Fibroblast of mammary gland (primary cell): Measurements from ENCODE around the gene STRIP1.
"Not testable (repeated sequence)": the region's sequence is repeated elsewhere in the genome, so short reads cannot be mapped to it uniquely, and the experiment has no call there.

Experiments used
- DNase-seq: peaks from one replicate; pipeline ENCODE4 v3.0.0-alpha.2; 2010; ENCODE audit warnings: low read depth
- H3K4me3 ChIP-seq: 2 replicates; pipeline ENCODE4 v1.5.1; 2011; ENCODE audit warnings: low read depth, mild to moderate bottlenecking, low read length, moderate library complexity; ENCODE audit not compliant: control insufficient read depth
- CTCF ChIP-seq: conservative IDR thresholded peaks from 2 replicates; pipeline ENCODE4 v1.5.1; 2011; ENCODE audit warnings: low read depth, low read length, inconsistent platforms; ENCODE audit not compliant: control insufficient read depth, insufficient read depth

Gene STRIP1

GRCh38 chr1:110021285-110021684, 13.1 kb upstream of the STRIP1 start:
- TF ChIP-seq CTCF = no peak
- H3K4me3 ChIP-seq = no peak overlapping the region
- DNase-seq = no peak

DNA sequence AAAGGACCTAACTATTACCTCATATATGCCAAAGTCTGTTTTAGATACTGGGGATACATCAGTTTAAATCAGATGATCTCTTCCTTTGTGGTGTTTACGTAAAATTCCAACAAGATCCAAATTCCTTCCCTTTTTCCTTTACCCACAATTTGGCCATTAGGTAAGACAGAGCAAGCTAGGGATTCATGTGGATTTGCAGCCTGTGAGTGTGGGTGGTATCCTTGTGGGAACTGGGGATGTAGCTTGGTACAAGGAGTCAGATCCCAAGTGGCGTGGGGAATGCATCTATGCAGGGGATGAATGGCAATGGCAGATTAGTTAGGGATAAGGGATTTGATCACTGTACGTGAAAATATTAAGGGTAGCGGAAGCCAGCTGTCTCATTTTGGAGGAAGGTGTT, 9.8 kb upstream of the STRIP1 start:
- no peak for TF ChIP-seq CTCF
- H3K4me3 ChIP-seq = no peak overlapping the region
- DNase-seq = no peak

DNA sequence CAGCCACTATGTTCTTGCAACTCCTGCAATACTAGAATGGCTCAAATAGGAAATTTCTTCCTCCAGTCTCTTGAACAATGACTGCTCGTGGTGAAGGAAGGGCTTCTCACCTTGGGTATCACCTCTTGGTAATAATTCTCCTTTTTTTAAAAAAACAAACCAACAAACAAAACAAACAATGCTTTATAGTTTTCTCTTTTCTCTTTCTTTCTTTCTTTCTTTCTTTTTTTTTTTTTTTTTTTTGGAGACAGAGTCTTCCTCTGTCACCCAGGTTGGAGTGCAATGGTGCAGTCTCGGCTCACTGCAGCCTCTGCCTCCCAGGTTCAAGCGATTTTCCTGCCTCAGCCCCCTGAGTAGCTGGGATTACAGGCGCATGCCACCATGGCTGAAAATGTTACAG, 3.7 kb upstream of the STRIP1 start:
- not testable (repeated sequence) for DNase-seq, H3K4me3 ChIP-seq

GRCh38 chr1:110032327-110032726, 2.1 kb upstream of the STRIP1 start:
- no peak for DNase-seq
- no peak for TF ChIP-seq CTCF
- H3K4me3 ChIP-seq = no peak overlapping the region

GRCh38 chr1:110033421-110033820, 1.0 kb upstream of the STRIP1 start:
- DNase-seq = no peak
- TF ChIP-seq CTCF = no peak
- H3K4me3 ChIP-seq = no peak overlapping the region

DNA sequence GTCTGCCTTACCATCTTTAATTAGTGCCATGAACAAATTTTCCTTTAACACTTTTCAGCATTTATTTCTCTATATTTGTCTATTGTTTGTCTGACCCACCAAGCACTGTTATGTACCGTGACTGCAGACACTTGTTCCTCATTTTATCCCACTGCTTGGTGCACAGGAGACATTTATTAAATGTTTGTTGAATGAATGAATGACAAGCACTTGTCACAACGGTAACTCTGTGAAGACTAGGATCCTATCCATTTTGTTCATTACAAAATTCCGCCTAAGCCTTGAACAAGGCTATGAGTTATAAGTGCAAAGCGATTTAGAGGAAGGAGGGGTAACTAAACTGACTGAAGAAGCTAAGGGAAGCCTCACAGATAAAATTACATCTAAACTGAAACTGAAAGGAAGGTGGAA, 379 bp upstream of the STRIP1 start:
- H3K4me3 ChIP-seq = peak overlapping the region; percentile 54
- TF ChIP-seq CTCF = no peak
- DNase-seq = no peak

DNA sequence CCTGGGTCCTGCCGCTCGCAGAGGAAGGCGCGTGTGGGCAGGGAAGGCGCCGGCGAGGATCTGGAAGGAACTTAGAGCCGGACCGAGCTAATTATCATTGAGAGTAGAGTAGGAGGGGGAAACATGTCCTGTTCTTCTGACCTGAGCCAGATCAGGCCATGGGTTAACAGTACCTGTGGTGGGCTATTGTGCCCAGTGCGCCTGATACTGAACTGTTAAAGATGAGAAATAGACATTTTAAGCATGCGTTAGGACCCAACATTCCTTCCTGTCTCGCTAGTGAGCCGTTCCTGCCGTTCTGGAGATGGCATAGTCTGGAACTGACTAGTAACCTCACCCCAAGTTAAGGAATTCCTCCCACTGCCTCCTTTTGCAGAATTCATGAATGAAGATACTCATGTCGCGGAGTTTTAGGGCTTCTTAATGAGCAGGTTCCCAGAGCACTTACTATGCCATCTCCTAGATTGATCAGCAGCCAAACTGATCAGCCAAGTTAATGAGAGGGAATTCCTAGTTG, 870 bp downstream of the STRIP1 start:
- no peak for DNase-seq
- peak overlapping the region; percentile 80 for H3K4me3 ChIP-seq
- TF ChIP-seq CTCF = no peak
